Endothelial cell of umbilical vein (primary cell): Measurements from ENCODE around the gene TSPAN8. TPM values are rescaled to one million over a fixed set of nuclear protein-coding genes. Genes with fewer than 3 reads are reported as not detected.
A peak's percentile ranks its signal among the peaks of the same experiment; 100 is the strongest.

ENCODE experiments used
- BruUV-seq: library from RNA; stranded (reverse); fragments of 400-500 nt; replicated peaks from 2 replicates; lab custom pipeline; 2021; lab: Mats Ljungman, UMichigan
- CTCF ChIA-PET: fragments of 300-600, 350-600 bp; sonication (Branson Sonifier 250); formaldehyde crosslinking; loops from one replicate; lab custom pipeline; 2021; ENCODE audit warnings: antibody characterized with exemption, inconsistent platforms; lab: Charles Lee
- POLR2A ChIA-PET: fragments of 300-600, 350-600 bp; sonication (Branson Sonifier 250); formaldehyde crosslinking; loops from one replicate; lab custom pipeline; 2021; ENCODE audit warnings: antibody characterized with exemption, inconsistent platforms; lab: Charles Lee
- DNase-seq: peaks from one replicate; pipeline ENCODE4 v3.0.0-alpha.2; 2011; ENCODE audit warnings: low read depth, low spot score
- FAIRE-seq: peaks from 2 replicates; lab custom pipeline; 2011; peaks lifted over from hg19 to GRCh38; lab: Jason Lieb, UNC
- H2AFZ ChIP-seq: 2 replicates; pipeline ENCODE4 v1.6.0; 2012; ENCODE audit warnings: low read depth, low read length, control low read depth, inconsistent platforms
- H3K27ac ChIP-seq: 2 replicates; pipeline ENCODE4 v1.5.1; 2011; ENCODE audit warnings: low read depth, mild to moderate bottlenecking, control low read depth, low read length, moderate library complexity; ENCODE audit not compliant: insufficient read depth
- H3K27me3 ChIP-seq, 2 experiments: 2 replicates each; pipeline versions ENCODE4 v1.6.0 to v1.6.1; 2011; ENCODE audit warnings: low read length in 2 of 2, mixed read lengths in 1 of 2; ENCODE audit not compliant: control insufficient read depth in 2 of 2, insufficient read depth in 2 of 2
- H3K36me3 ChIP-seq, 2 experiments: 2 replicates in 1 of 2; 3 replicates in 1 of 2; pipeline ENCODE4 v1.5.1; 2011; ENCODE audit warnings: low read length in 2 of 2, mild to moderate bottlenecking in 1 of 2, moderate library complexity in 1 of 2; ENCODE audit not compliant: control insufficient read depth in 2 of 2, insufficient read depth in 2 of 2; ENCODE audit errors: extremely low read depth in 1 of 2
- H3K4me1 ChIP-seq: 3 replicates; pipeline ENCODE4 v1.5.1; 2011; ENCODE audit warnings: mild to moderate bottlenecking, low read length; ENCODE audit not compliant: control insufficient read depth, insufficient read depth; ENCODE audit errors: extremely low read depth
- H3K4me2 ChIP-seq: 2 replicates; pipeline ENCODE4 v1.6.1; 2011; ENCODE audit warnings: low read length, control low read depth, mixed read lengths; ENCODE audit not compliant: insufficient read depth
- H3K4me3 ChIP-seq, 3 experiments: fragments of 200-600 bp in 1 of 3; sonication (generic), shearing (Covaris generic) in 1 of 3; replicated peaks in 1 of 3; 2 replicates each; pipeline ENCODE4 v1.5.1; 2011 to 2016; ENCODE audit warnings: control low read depth in 3 of 3, low read length in 3 of 3, mild to moderate bottlenecking in 2 of 3, inconsistent platforms in 1 of 3, low read depth in 1 of 3, moderate library complexity in 1 of 3; ENCODE audit not compliant: insufficient read depth in 1 of 3
- H3K79me2 ChIP-seq: 2 replicates; pipeline ENCODE4 v1.6.0; 2012; ENCODE audit warnings: low read length, inconsistent platforms; ENCODE audit not compliant: control insufficient read depth, insufficient read depth
- H3K9ac ChIP-seq: replicated peaks from 2 replicates; pipeline ENCODE3; 2011; ENCODE audit warnings: low read length, control low read depth; ENCODE audit not compliant: insufficient read depth; ENCODE audit errors: extremely low read depth
- H3K9me1 ChIP-seq: replicated peaks from 3 replicates; pipeline ENCODE4 v1.6.0; 2011; ENCODE audit warnings: mild to moderate bottlenecking, low read length; ENCODE audit not compliant: control insufficient read depth, insufficient read depth; ENCODE audit errors: extremely low read depth
- H3K9me3 ChIP-seq: replicated peaks from 2 replicates; pipeline ENCODE4 v1.5.1; 2012; ENCODE audit warnings: low read length, inconsistent platforms; ENCODE audit not compliant: control insufficient read depth, insufficient read depth
- H4K20me1 ChIP-seq: replicated peaks from 2 replicates; pipeline ENCODE3; 2011; ENCODE audit warnings: mild to moderate bottlenecking, low read length; ENCODE audit not compliant: control insufficient read depth, insufficient read depth; ENCODE audit errors: extremely low read depth
- FOS ChIP-seq: IDR thresholded peaks from 2 replicates; pipeline ENCODE4 v1.6.1; 2011; ENCODE audit warnings: mild to moderate bottlenecking, low read length, moderate library complexity, borderline replicate concordance; ENCODE audit not compliant: insufficient read depth
- POLR2A ChIP-seq: IDR thresholded peaks from 2 replicates; pipeline ENCODE4 v1.6.1; 2012; ENCODE audit warnings: low read depth, mild to moderate bottlenecking, control low read depth, low read length
- POLR2AphosphoS5 ChIP-seq: IDR thresholded peaks from 2 replicates; pipeline ENCODE4 v1.6.1; 2012; ENCODE audit warnings: low read depth, mild to moderate bottlenecking, control low read depth, low read length, moderate library complexity; ENCODE audit not compliant: insufficient read depth
- dilution Hi-C: fragments of 300-500 bp; cut with MboI; formaldehyde crosslinking; loops from one replicate; pipeline ENCODE4 v1.15.0; 2019; ENCODE audit warnings: low sequenced_read_pairs; ENCODE audit not compliant: extremely low pct_ligation_motif_present
- intact Hi-C: fragments of 100-400 bp; cut with micrococcal nuclease; formaldehyde crosslinking; loops from one replicate; pipeline ENCODE4 v1.10.0; 2022
- polyA plus RNA-seq, 4 experiments: library from polyadenylated mRNA; depleted of rRNA in 3 of 4; stranded (reverse) in 3 of 4; unstranded in 1 of 4; fragments of >200 nt; gene quantifications; 2 replicates each; pipeline versions ENCODE4 v1.2.1 to v1.2.3, GENCODE V29; 2011 to 2012; ENCODE audit warnings: missing spikeins in 1 of 4
- total RNA-seq: library from RNA; stranded (reverse); gene quantifications from 2 replicates; pipeline ENCODE4 v1.2.3, GENCODE V29; 2021

TSPAN8 gene
- total and polyA plus RNA-seq, 2 donors (not counting 3 experiments of a cell fraction or from before 2014, with no cell fraction given): 1.2 to 1.6 TPM

- Histone ChIP-seq H3K4me2 (no peak overlapping the region), H3K36me3 (no peaks in the 10 kb centered on the region), H2AFZ (no peak overlapping the region), H3K9ac (no peak overlapping the region), H4K20me1 (no peaks in the 10 kb centered on the region), H3K27me3 (no peaks in the 10 kb centered on the region), H3K79me2 (no peaks in the 10 kb centered on the region), H3K4me1 (peaks cover 3% of the 10 kb centered on the region), H3K27ac (no peak overlapping the region), H3K4me3 (no peak overlapping the region), H3K9me1 (no peaks in the 10 kb centered on the region), H3K9me3 (no peaks in the 10 kb centered on the region)
- ChIA-PET POLR2A (no interaction called here), CTCF (interaction anchor here (0.9 kb wide), 1 partner anchor 10 kb away, joined by 3 read pairs; no protein-coding TSS in a partner anchor)
- no peak for TF ChIP-seq POLR2AphosphoS5
- TF ChIP-seq POLR2A: no peak
- no TSS peak for BruUV-seq
- FAIRE-seq (no peak), DNase-seq (no peak)
- dilution Hi-C loops: no loop called here
- intact Hi-C loops: no loop called here
Observed at GRCh38 chr12:71135077-71135811, 22.6 kb downstream of the TSPAN8 start.

- Histone ChIP-seq H2AFZ (no peak overlapping the region), H3K9me1 (no peaks in the 10 kb centered on the region), H3K9me3 (no peaks in the 10 kb centered on the region), H3K79me2 (no peaks in the 10 kb centered on the region), H3K27ac (no peak overlapping the region), H3K4me1 (peaks cover 3% of the 10 kb centered on the region), H3K36me3 (no peaks in the 10 kb centered on the region), H4K20me1 (no peaks in the 10 kb centered on the region), H3K27me3 (no peaks in the 10 kb centered on the region), H3K9ac (no peak overlapping the region), H3K4me3 (no peak overlapping the region), H3K4me2 (no peak overlapping the region)
- ChIA-PET POLR2A (no interaction called here), CTCF (no interaction called here)
- no TSS peak for BruUV-seq
- no peak for TF ChIP-seq FOS
- dilution Hi-C loops (no loop called here), intact Hi-C loops (no loop called here)
- FAIRE-seq (no peak), DNase-seq (peak; percentile 15)
Observed at GRCh38 chr12:71134405-71134804, 23.4 kb downstream of the TSPAN8 start.
